Stimulated activated CD8-positive, alpha-beta memory T cell treated with anti-CD3 and anti-CD28 coated beads, Interleukin-7, amount 100 ng/mL, for 1 hour (primary cell): ENCODE results near the gene ANO2.
"Not testable (repeated sequence)": the region's sequence is repeated elsewhere in the genome, so short reads cannot be mapped to it uniquely, and the experiment has no call there.

Experiments used
- DNase-seq, 2 donors: peaks; one replicate each; pipeline ENCODE4 v3.0.0-alpha.2; 2020; ENCODE audit warnings: low read depth in 2 of 2

ANO2 gene

DNA sequence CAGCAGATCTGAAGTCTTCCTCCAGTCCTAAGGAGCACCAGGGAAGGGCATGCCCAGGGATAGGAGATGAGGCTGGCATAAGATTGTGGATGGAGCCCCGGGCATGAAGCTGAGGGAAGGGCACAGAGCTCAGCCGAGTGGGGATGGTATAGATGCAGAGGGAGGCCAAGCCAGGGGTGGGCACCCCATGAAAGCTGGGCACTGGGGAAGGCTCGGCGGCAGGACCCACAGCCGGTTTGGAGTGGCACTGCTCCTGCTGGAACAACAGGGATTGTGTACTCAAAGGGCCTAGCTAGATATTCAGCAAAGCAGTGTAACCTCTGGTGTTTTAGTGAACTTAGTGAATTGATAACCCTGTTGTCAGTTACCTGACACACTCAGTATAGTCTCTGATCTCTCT is 396.0 kb downstream of the ANO2 start:
- no peak for DNase-seq

DNA sequence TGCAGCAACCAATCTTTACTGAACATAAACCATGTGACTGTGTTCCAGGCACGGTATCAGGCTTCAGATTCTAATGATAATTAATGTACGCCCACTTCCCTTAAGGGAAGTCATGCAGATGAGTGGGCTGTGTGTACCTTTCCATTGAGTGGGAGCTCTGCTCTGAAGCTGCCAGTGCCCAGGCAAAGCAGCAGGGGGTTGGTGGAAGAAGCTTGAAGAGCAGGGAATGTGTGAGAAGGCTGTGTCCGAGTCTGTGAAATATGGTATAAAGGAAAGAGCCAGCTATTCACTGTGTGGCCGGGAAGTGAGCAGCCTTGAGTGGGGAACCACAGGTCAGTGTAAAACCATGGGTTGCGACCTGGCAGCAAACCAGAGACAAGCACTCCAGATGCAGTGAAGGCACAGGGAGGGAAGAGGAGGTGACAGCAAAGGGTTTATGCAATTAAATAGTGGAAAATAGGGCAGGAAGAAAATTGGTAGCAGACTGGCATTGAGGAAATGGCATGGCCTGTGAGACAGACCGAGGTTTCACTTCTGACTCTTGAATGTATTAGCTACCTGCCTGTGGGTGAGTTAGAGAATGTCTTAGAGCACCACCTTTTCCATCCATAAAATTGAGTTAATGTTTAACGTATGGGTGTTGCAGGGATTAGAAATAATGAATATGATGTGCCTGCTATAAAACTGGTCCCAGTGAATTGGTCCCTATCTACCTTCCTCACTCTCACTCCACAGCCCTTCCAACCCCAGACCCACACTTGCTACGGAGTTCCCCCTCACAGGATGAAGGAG is 396.7 kb downstream of the ANO2 start:
- DNase-seq: no peak

DNA sequence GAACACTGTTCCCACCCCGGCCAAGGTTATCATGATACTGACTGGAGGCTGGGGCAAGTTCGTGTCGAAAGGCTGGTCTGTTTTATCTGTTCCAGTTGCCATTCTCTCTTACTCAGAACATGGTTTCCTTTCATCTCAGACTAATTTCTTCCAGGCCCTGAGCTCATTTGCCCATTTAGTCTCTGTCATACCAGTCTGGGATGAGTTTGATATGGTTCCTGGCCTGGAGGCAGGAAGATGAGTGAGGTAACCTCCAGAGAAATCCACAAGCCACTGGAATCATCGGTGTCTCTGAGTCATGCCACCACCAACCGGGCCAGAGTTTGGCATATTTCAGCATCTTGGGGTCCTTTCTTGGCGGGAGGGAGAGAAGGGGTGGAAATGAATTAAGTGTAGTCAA is 398.4 kb downstream of the ANO2 start:
- no peak for DNase-seq

DNA sequence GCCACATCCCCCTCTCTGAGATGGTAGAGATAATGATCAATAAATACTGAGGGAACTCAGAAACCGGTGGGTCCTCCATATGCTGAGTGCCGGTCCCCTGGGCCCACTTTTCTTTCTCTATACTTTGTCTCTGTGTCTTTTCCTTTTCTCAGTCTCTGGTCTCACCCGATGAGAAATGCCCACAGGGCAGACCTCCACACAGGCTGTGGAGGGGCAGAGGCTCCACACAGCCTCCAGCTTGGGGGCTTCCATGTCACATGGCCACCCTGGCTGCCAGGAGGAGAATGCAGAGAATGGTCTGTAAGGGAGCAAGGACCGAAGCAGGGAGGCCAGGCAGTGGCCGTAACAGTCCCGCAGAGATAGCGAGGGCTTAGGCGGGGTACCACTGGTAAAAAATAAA is 407.3 kb downstream of the ANO2 start:
- no peak for DNase-seq

DNA sequence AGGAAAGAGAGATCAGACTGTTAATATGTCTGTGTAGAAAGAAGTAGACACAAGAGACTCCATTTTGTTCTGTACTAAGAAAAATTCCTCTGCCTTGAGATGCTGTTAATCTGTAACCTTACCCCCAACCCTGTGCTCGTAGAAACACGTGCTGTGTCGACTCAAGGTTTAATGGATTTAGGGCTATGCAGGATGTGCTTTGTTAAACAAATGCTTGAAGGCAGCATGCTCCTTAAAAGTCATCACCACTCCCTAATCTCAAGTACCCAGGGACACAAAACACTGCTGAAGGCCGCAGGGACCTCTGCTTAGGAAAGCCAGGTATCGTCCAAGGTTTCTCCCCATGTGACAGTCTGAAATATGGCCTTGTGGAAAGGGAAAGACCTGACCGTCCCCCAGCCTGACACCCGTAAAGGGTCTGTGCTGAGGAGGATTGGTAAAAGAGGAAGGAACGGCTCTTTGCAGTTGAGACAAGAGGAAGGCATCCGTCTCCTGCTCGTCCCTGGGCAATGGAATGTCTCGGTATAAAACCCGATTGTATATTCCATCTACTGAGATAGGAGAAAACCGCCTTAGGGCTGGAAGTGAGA is 407.9 kb downstream of the ANO2 start:
- DNase-seq: not testable (repeated sequence)

DNA sequence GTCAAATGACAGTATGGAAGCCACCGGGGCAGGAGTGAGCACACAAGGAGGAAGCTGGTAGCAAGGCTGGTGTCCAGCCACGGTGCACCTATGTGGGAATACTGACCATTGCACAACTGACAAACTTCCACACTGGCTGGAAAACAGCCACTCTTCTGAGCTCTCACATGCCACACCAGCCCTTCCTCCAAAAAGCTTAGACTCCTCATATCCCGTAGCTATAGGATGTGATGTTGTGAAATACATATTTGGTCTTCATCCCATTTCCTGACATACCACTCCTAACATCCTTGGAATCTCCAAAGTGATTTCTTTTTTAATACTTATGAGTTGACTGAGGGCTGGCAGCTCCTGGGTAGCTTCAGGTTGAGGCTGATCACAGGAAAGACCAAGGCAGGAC is 409.5 kb downstream of the ANO2 start:
- no peak for DNase-seq

DNA sequence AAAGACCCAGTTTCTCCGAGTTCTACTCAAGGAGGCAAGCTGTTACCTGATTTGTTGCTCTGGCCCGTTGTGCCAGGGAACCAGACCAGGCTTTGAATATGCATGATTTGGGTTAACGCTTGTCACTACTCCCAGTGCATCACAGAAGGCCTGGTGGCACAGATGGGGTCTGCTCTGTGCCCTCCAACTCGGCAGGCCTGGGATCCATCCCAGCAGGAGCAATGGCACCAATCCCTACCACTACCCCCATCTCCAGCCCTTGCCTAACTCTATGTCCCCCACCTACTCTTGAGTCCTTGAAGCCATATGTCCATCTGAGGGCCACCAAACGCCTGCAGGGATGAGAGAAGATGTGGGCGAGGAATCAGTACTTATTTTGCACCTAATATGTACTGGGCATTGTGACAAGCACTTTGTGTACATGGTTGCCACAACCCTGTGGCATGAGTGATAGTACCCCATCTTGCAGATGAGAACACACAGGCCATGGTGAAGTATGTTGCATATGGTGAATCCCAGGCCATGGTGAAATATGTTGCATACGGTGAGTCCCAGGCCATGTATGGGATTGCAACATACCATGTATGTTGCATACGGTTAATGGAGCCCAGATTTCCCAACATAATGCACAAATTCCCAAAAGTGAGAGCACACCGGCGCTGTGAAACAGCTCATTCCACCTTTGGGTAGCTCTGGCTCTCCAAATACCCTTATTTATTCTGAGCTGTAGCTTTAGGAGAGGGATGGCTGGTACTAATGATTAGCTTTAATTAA is 410.4 kb downstream of the ANO2 start:
- DNase-seq: no peak

DNA sequence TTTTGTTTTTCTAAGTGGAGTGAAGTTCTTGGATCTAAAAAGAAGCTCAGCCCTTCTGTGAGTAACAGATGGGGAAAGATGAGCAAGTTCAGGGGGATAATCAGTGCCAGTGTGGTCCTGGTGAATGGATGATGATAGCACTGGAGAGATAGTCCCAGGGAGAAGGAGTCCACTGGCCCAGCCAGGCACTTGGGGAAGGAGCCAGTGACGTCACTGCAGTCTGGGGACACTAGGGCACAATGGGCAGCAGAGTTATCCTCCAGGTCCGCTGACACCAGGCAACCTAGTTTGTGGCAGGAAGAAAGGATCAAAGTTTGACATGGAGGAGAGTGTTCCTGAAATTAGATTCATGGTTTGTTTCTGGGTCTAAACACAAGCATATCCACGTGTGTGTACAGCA is 411.7 kb downstream of the ANO2 start:
- no peak for DNase-seq

DNA sequence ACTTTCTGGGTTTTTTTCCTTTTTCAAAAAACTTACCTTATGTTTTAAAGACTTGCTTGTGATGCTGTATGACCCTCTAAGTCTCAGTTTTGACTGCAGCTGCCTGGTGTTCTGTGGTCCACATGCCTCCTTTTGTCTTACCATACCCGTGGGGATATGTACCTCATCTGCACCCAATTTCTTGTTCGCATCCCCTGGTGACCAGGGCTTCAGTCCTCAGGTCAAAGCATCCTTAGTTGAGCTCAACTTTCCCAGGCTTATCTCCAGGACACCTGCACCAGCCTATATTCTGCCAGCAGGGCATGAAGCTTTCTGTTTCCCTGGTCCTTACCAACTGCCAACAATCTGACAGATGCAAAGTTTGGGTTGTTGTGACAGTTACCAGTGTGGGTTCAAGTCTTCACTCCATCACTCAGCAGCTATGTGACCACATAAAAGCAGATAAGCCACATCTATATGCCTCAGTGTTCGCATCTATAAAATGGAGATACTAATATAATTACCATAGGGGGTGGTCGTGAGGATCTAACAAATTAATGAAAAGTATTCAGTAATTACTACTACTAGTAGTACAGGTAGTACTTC is 419.2 kb downstream of the ANO2 start:
- no peak for DNase-seq

DNA sequence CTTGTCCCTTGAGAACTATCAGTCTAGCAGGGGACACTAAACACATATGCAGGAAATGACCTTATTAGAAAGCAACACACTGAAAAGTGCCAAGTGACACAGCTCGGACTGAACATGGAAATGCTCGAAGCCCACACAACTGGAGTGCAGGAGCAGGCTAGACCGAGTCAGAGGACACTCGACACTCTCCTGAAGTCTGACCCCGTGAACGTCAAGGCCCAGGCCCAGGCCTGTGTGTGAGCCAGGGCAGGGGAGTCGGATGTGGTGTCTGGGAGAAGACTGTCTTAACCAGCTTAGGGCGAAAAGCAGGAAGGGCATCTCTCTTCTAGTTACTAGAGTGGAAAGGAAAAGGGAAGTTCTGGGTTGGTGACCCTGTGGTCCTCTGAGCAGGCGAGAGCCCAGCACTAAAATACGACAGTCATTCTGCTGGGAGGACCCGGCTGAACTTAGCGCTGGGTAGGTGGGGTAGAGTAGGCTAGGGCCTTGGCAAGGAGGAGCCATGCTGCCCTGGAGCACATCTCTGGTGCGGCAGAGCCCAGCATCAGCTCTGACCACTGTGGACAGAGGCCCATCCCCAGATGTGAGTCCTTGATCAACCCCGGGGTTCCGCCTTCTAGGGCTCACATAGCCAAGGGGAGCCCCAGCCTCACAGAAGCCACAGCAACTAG is 420.2 kb downstream of the ANO2 start:
- DNase-seq: no peak

DNA sequence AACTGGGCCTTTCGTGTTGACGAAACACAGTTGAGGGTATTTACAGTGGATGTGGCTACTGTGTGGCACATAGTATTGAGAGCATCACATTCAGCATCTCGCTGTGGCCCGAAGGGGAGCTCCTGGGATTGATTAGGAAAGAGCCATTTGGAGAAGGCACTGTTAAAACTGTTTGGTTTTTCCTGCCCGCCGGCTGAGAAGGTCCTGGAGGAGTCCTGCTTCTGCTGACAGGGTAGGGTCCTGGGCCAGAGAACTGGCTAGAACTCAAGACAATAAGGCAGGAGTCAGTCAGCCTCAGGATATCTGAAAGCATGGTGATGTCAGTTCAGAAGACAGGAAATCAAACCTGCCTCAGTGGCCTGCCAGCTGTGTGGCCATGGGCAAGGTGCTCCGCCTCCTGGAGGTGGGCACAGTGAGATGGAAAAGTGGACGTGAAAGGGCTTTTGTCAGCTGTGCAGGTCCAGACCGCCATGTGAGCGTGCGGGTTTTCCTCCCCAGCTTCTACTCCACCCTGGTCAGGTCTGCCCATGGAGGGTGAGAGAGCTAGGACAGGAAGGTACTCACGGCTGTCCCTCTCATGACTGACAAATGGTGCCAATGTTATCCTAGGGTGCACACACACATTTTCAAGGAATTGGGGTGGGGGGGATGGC is 420.8 kb downstream of the ANO2 start:
- DNase-seq: no peak

DNA sequence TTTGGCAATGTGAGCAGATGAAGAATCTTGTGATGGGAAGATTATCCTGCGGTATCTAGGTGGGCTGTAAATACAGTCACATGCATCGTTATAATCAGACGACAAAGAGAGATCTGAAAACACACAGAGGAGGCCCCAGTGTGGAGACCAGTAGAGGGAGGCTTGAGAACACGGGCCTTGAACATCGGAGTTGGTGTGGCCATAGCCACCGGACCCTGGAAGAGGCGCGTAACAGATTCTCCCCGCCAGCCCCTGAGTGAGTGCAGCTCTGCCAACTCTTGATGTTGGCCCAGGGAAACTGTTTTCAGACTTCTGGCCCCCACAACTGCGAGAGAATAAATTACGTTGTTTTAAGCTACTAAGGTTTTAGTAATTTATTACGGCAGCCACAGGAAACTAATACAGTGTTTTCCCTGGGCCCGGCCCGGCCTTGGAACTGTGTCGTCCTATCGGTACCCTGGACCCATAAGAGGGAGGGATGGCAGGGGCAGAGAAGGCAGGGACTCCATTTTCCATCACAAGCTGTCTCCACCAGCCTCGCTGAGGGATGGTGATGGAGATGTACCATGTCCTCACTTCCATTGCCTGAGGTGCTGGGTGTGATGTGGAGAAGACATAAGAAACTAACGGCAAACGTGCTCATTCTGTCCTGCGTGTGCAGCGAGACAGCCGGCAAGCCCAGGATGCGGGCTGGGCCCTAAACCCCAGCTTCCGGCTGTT is 421.5 kb downstream of the ANO2 start:
- no peak for DNase-seq

DNA sequence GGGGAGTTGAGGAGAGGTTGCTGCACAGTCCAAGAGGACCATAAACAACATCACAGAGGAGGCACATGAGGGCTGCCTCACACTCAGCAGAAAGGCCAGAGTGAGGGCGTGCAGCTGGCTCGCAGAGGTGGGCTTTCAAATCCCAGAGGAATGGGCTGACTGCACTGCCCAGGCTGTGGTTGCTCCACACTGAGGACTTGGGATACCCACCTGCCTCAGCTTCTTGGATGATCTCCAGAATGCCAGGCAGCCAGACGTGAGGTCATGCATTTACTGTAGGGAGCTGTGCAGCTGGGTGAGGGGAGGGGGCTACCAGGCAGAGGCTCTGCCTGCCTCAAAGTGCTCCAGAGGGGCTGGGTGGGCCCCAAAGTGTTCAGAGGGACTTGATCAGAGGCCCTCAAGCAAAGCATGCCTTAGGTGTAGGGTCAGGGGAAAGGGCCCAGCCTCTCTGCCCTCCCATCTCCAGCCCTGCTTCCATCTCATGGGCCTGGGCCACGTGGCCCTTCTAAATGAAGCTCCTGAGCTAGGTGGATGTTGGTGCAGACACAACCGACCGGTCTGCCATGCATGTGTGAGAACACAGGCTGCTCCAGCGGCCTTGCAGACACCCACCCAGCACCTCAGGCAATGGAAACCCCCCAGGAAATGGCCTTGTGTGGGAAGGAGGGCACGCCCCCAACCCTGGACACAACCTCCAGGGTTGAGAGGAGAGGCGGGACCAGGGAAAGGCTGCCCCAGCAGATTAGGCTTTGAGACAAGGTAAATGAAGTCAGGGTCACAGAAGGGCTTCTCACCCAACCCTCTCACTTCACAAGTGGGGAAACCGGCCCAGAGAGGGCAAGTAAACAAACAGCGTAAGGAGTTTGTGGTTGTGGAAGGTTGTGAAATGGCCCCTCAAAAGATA is 422.4 kb downstream of the ANO2 start:
- DNase-seq: no peak

DNA sequence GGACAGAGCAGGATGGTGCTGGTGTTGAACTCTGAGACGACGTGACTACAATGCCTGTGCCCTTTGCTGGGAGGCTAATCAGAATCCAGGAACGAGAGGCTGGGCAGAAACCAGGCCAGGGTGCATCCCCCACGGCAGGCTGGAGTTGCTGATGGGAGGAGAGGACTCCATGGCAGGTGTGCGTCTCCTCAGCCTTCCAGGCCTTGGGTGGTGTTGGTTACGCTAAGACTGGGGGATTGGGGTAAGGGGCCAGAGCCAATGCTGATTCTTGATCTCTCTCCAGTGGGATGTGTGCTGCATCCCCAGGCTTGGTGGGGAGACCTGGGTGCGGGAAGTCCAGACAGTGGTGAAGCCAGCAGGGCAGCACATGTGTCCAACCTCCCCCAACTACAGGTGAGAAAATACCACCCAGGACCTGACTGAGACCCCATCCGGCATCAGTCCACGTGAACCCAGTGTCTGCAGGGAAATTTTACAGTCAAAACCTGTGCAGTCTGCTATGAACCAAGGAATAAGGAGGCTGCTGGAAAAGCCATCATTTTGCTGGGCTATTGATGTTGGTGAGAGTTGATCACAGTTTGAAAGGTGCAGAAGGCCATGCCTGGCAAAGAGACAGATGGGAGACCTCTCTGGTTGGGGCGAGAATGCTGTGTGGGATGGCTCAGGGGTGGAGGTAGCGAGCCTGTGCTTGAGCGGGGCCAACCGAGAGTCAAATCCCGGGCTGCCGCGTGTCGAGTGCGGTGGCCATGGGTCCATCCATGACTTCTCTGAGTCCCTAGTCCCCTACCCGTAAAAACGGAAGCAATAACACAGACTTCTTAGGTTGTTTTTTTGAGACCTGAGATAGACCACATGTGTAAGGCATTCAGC is 423.4 kb downstream of the ANO2 start:
- DNase-seq: no peak

DNA sequence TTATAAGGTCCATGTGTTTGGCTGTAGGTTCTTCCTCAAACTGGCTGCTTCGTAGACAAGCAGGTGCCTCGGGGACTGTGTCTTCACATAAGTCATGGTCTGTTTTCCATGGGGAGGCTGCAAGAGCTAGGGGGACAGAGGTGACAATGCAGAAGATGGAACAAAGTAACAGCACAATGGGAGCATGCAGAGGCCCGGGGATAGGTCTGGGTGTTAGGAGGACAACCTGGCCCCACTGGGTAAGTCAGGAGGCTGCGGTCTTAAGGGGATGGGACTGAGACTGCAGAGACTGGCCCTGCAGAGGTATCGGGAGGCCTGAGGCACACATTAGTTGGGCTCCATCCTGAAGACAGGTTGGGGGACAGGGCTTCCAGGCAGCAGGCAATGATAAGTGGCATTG is 424.2 kb downstream of the ANO2 start:
- no peak for DNase-seq

DNA sequence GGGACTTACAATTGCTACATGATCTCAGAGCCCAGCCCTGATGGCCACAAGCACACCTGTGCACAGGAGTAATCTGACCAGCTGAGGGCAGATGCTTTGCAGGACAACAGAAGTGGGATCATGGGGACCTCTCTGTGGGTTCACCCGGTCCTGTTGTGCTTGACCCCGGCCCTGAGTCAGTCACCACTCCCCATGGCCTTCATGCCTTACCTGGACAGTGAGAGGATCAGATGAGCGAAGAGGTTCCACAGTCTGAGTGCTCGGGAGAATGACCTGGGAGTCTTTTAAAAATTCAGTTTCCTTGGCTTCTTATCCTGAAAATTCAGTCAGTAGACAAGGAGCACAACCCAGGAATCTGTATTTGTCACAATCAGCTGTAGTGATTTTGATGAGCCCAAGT is 425.0 kb downstream of the ANO2 start:
- no peak for DNase-seq

DNA sequence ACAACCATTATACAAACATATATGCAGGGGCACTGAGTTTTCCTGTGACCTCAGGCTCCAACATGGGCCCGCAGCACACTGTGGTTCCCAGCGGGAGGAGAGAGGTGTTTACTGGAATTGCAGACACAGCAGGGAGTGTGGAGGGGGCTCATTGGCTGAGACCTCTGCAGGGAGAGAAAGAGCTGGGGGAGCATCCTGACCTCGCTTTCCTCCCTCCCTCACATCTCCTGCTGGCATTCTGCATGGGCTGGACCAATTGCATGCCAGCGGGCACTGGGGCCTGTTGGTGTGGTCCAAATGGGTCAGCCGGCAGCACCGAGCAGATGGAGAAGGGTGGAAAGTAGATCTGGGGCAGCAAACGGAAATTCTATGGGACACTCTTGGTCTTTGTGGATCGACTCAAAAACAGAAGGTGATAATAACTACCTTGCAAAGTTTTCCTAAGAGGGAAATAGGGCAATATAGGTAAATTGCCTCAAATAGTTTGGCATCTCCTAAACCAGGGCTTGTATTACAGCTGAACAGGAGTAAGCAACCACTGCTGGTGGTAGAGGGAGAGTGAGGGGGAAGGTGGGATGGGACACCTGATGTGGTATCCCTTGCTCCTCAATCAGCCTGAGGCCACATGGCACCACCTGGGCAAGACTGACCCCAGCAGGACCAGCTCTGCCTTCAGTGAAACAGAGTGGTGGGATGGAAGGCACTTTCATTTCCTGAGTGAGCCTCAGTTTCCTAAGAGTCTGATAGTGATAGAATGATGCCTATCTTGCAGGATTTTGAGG is 426.3 kb downstream of the ANO2 start:
- DNase-seq: no peak
